ENCODE results near the gene SREBF2. TPM values are rescaled to one million over a fixed set of nuclear protein-coding genes. Genes with fewer than 3 reads are reported as not detected.

The SREBF2 gene
- total and polyA plus RNA-seq, 9 of the 15 experiments (the other 6 are each of a cell fraction or from before 2014, with no cell fraction given) = 1.1 to 84.2 (median 26.9) TPM

GRCh38 chr22:41880653-41881052, 47.7 kb downstream of the SREBF2 start:
- TF ChIP-seq CXXC5 (CRISPR knock-in tag; IDR thresholded peaks at IDR 0.05) (no peak), POLR2G (IDR thresholded peaks at IDR 0.05; ENCODE audit: low read depth, low read length) (peak; percentile 52), RBM22 (IDR thresholded peaks at IDR 0.05; ENCODE audit: low read depth, low read length, poor library complexity, severe bottlenecking) (peak; percentile 70)
- Histone ChIP-seq H2AFZ (ENCODE audit: low read depth, low read length) (no peak overlapping the region), H3K27me3 (ENCODE audit: control insufficient read depth in 2 of 2, insufficient read depth in 2 of 2, low read length in 2 of 2) (no peaks in the 10 kb centered on the region), H3K9ac (ENCODE audit: insufficient read depth in 1 of 2, low read depth in 2 of 2, low read length in 2 of 2) (peak overlapping the region in 1 of 2 experiments; percentile 7; a peak in 1 of 4 replicates), H3K4me1 (replicated peaks in 1 of 2; ENCODE audit: control insufficient read depth in 2 of 2, insufficient read depth in 2 of 2, low read length in 2 of 2) (no peaks in the 10 kb centered on the region), H3K4me2 (ENCODE audit: insufficient read depth, low read length) (no peak overlapping the region), H3K27ac (ENCODE audit: extremely low read depth, low read depth, low read length) (no peak overlapping the region), H3K79me2 (ENCODE audit: control insufficient read depth, insufficient read depth, low read length) (no peaks in the 10 kb centered on the region), H3K9me3 (replicated peaks; ENCODE audit: control insufficient read depth, insufficient read depth, low read depth, low read length) (no peaks in the 10 kb centered on the region), H3K36me3 (ENCODE audit: control insufficient read depth, insufficient read depth, low read length) (peaks cover 97% of the 10 kb centered on the region), H3K9me1 (ENCODE audit: control insufficient read depth, insufficient read depth, low read length) (peaks cover 4% of the 10 kb centered on the region), H4K20me1 (replicated peaks; ENCODE audit: control insufficient read depth, insufficient read depth, low read length) (peaks cover 2% of the 10 kb centered on the region; the same call in 1 of the 2 replicates), H3K4me3 (no peak overlapping the region)
- BruUV-seq (replicated peaks) = no TSS peak
- ATAC-seq = no peak
- POLR2A ChIA-PET = interaction anchor here (1.2 to 1.5 kb wide), 3 partner anchors 9 to 21 kb away, joined by 4 read pairs; no protein-coding TSS in a partner anchor
- intact Hi-C loops (cut with micrococcal nuclease) (no loop called here), in situ Hi-C loops (cut with MboI) (no loop called here)
- CTCF ChIA-PET (ENCODE audit: low intra/inter-chr PET ratio) = interaction anchor here (0.7 kb wide), 1 partner anchor 336 kb away, joined by 3 read pairs; the partner anchor contains the start of gene POLR3H
- FAIRE-seq = no peak
- no peak for DNase-seq (ENCODE audit: extremely low read depth in 1 of 4, low spot score in 3 of 4)
- WGBS (ENCODE audit: insufficient coverage, low coverage, missing lambda C conversion rate) = 93% methylated on average over 13 of the region's 16 CpGs

- in situ Hi-C loops (cut with MboI) = no loop called here
- H3K4me1 ChIP-seq (replicated peaks in 1 of 2; ENCODE audit: control insufficient read depth in 2 of 2, insufficient read depth in 2 of 2, low read length in 2 of 2) = no peaks in the 10 kb centered on the region
- POLR2A ChIA-PET = interaction anchor here (0.6 to 1.3 kb wide), 5 partner anchors 11 to 40 kb away, joined by 3 to 8 read pairs (median 3); no protein-coding TSS in a partner anchor
- TF ChIP-seq SMARCA4 (IDR thresholded peaks at IDR 0.05) (no peak), PHF20 (IDR thresholded peaks at IDR 0.05; ENCODE audit: partially characterized antibody) (no peak), E2F3 (CRISPR knock-in tag; IDR thresholded peaks at IDR 0.05) (no peak), PML (IDR thresholded peaks at IDR 0.05; ENCODE audit: low read length) (no peak)
- TF ChIP-seq, protein P1, sequence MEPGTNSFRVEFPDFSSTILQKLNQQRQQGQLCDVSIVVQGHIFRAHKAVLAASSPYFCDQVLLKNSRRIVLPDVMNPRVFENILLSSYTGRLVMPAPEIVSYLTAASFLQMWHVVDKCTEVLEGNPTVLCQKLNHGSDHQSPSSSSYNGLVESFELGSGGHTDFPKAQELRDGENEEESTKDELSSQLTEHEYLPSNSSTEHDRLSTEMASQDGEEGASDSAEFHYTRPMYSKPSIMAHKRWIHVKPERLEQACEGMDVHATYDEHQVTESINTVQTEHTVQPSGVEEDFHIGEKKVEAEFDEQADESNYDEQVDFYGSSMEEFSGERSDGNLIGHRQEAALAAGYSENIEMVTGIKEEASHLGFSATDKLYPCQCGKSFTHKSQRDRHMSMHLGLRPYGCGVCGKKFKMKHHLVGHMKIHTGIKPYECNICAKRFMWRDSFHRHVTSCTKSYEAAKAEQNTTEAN (CRISPR knock-in tag; IDR thresholded peaks at IDR 0.05) = no peak
- TF ChIP-seq, protein P2, sequence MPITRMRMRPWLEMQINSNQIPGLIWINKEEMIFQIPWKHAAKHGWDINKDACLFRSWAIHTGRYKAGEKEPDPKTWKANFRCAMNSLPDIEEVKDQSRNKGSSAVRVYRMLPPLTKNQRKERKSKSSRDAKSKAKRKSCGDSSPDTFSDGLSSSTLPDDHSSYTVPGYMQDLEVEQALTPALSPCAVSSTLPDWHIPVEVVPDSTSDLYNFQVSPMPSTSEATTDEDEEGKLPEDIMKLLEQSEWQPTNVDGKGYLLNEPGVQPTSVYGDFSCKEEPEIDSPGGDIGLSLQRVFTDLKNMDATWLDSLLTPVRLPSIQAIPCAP (CRISPR knock-in tag; IDR thresholded peaks at IDR 0.05; ENCODE audit: borderline replicate concordance) = no peak
Measured at GRCh38 chr22:41883400-41883799, 50.5 kb downstream of the SREBF2 start.

More at GRCh38 chr22:41883400-41883799, 50.5 kb downstream of the SREBF2 start:
- peaks cover 2% of the 10 kb centered on the region; the same call in 1 of the 2 replicates for H4K20me1 ChIP-seq (replicated peaks; ENCODE audit: control insufficient read depth, insufficient read depth, low read length)
- no peak overlapping the region for H2AFZ ChIP-seq (ENCODE audit: low read depth, low read length)
- H3K9ac ChIP-seq (ENCODE audit: insufficient read depth in 1 of 2, low read depth in 2 of 2, low read length in 2 of 2) = no peak overlapping the region
- no peaks in the 10 kb centered on the region for H3K27me3 ChIP-seq (ENCODE audit: control insufficient read depth in 2 of 2, insufficient read depth in 2 of 2, low read length in 2 of 2)
- DNase-seq (ENCODE audit: extremely low read depth in 1 of 4, low spot score in 3 of 4) (no peak), ATAC-seq (no peak), FAIRE-seq (no peak)
- CTCF ChIA-PET (ENCODE audit: low intra/inter-chr PET ratio) = no interaction called here
- H3K9me1 ChIP-seq (ENCODE audit: control insufficient read depth, insufficient read depth, low read length) = peaks cover 4% of the 10 kb centered on the region
- H3K27ac ChIP-seq (ENCODE audit: extremely low read depth, low read depth, low read length) = no peak overlapping the region
- intact Hi-C loops (cut with micrococcal nuclease) = no loop called here
- no peak overlapping the region for H3K4me2 ChIP-seq (ENCODE audit: insufficient read depth, low read length)
- H3K79me2 ChIP-seq (ENCODE audit: control insufficient read depth, insufficient read depth, low read length) = no peaks in the 10 kb centered on the region
- WGBS (ENCODE audit: insufficient coverage, low coverage, missing lambda C conversion rate) = 75% methylated on average over 1 of the region's 2 CpGs
- no TSS peak for BruUV-seq (replicated peaks)
- H3K36me3 ChIP-seq (ENCODE audit: control insufficient read depth, insufficient read depth, low read length) = peaks cover 95% of the 10 kb centered on the region
- no peak overlapping the region for H3K4me3 ChIP-seq
- no peaks in the 10 kb centered on the region for H3K9me3 ChIP-seq (replicated peaks; ENCODE audit: control insufficient read depth, insufficient read depth, low read depth, low read length)
